K562 (cell line): ENCODE data around the gene VPS37B. TPM values are rescaled to one million over a fixed set of nuclear protein-coding genes. Genes with fewer than 3 reads are reported as not detected.

Experiments used
- CXXC5 ChIP-seq: fragments of 250-450 bp; sonication (Bioruptor Pico); IDR thresholded peaks from 2 replicates; pipeline ENCODE4 v1.8.0; 2022; ENCODE audit warnings: inconsistent platforms, mild to moderate bottlenecking, moderate library complexity
- ERF ChIP-seq: fragments of 450-650 bp; formaldehyde crosslinking; IDR thresholded peaks from 2 replicates; pipeline ENCODE4 v1.4.0; 2020; ENCODE audit warnings: mild to moderate bottlenecking, mixed read lengths
- HDAC2 ChIP-seq: fragments of 450-650 bp; IDR thresholded peaks from 2 replicates; pipeline ENCODE4 v1.6.1; 2016; ENCODE audit warnings: mild to moderate bottlenecking
- HNRNPL ChIP-seq: fragments of 200-400 bp; formaldehyde crosslinking; IDR thresholded peaks from 2 replicates; pipeline ENCODE4 v1.6.1; 2017; ENCODE audit warnings: low read depth, mild to moderate bottlenecking, low read length
- KDM5B ChIP-seq: fragments of 200-600 bp; sonication (generic); IDR thresholded peaks from 2 replicates; pipeline ENCODE4 v1.6.1; 2012; ENCODE audit warnings: low read depth, mild to moderate bottlenecking, moderate library complexity, low read length, control low read depth, inconsistent platforms; ENCODE audit not compliant: insufficient replicate concordance
- MED1 ChIP-seq: sonication (generic); formaldehyde crosslinking; IDR thresholded peaks from 2 replicates; pipeline ENCODE4 v1.8.1; 2023; ENCODE audit warnings: missing genetic modification reagents, borderline replicate concordance
- NR3C1 ChIP-seq: sonication (generic); formaldehyde crosslinking; IDR thresholded peaks from 2 replicates; pipeline ENCODE4 v1.8.1; 2022; ENCODE audit warnings: missing genetic modification reagents
- RREB1 ChIP-seq: fragments of 250-450 bp; sonication (Bioruptor Pico); IDR thresholded peaks from 2 replicates; pipeline ENCODE4 v1.4.0; 2020
- SNRNP70 ChIP-seq: fragments of 200-400 bp; formaldehyde crosslinking; optimal IDR thresholded peaks from 2 replicates; pipeline ENCODE3; 2017; ENCODE audit warnings: low read depth, low read length
- SP1 ChIP-seq: sonication (generic); formaldehyde crosslinking; IDR thresholded peaks from 2 replicates; pipeline ENCODE4 v1.8.1; 2022; ENCODE audit warnings: mild to moderate bottlenecking, missing genetic modification reagents
- TAL1 ChIP-seq: fragments of 450-650 bp; IDR thresholded peaks from 2 replicates; pipeline ENCODE4 v1.6.1; 2016; ENCODE audit warnings: mild to moderate bottlenecking
- TFE3 ChIP-seq: fragments of 450-650 bp; formaldehyde crosslinking; IDR thresholded peaks from 2 replicates; pipeline ENCODE4 v1.4.0; 2020; ENCODE audit warnings: mild to moderate bottlenecking, mixed read lengths
- ZBTB7A ChIP-seq: IDR thresholded peaks from 2 replicates; pipeline ENCODE4 v1.6.1; 2011; ENCODE audit warnings: low read depth, mild to moderate bottlenecking, low read length, moderate library complexity, borderline replicate concordance; ENCODE audit not compliant: control insufficient read depth
- ZNF263 ChIP-seq: sonication (generic); formaldehyde crosslinking; IDR thresholded peaks from 2 replicates; pipeline ENCODE4 v1.8.0; 2022; ENCODE audit warnings: mild to moderate bottlenecking, missing genetic modification reagents, borderline replicate concordance
- ZNF592 ChIP-seq: fragments of 450-650 bp; IDR thresholded peaks from 2 replicates; pipeline ENCODE4 v1.6.1; 2017; ENCODE audit warnings: antibody characterized with exemption, mild to moderate bottlenecking
- polyA plus RNA-seq, 8 experiments: library from polyadenylated mRNA; depleted of rRNA in 4 of 8; stranded (reverse) in 5 of 8; unstranded in 3 of 8; fragments of >200 nt; fragmentation: Nextera tagmentation in 2 of 8; fragmentation: Illumina TruSeq in 1 of 8; extraction: Ambion mirVana in 2 of 8; extraction: Trizol in 1 of 8; gene quantifications; 2 replicates each; pipeline versions ENCODE4 v1.2.1 to v1.2.3, GENCODE V29; 2011 to 2014; ENCODE audit warnings: inconsistent platforms in 1 of 8, missing spikeins in 1 of 8
- total RNA-seq, 7 experiments: library from RNA; depleted of rRNA in 6 of 7; stranded (reverse); fragments of >200 nt in 6 of 7; fragmentation: Illumina TruSeq in 2 of 7; extraction: Trizol in 2 of 7; gene quantifications; 2 replicates each; pipeline versions ENCODE4 v1.2.1 to v1.2.3, GENCODE V29; 2011 to 2021; ENCODE audit warnings: low replicate concordance in 1 of 7

Gene VPS37B
- total and polyA plus RNA-seq, 9 of the 15 experiments (the other 6 are each of a cell fraction or from before 2014, with no cell fraction given), result 0.28 to 37.4 (median 17.9) TPM

DNA sequence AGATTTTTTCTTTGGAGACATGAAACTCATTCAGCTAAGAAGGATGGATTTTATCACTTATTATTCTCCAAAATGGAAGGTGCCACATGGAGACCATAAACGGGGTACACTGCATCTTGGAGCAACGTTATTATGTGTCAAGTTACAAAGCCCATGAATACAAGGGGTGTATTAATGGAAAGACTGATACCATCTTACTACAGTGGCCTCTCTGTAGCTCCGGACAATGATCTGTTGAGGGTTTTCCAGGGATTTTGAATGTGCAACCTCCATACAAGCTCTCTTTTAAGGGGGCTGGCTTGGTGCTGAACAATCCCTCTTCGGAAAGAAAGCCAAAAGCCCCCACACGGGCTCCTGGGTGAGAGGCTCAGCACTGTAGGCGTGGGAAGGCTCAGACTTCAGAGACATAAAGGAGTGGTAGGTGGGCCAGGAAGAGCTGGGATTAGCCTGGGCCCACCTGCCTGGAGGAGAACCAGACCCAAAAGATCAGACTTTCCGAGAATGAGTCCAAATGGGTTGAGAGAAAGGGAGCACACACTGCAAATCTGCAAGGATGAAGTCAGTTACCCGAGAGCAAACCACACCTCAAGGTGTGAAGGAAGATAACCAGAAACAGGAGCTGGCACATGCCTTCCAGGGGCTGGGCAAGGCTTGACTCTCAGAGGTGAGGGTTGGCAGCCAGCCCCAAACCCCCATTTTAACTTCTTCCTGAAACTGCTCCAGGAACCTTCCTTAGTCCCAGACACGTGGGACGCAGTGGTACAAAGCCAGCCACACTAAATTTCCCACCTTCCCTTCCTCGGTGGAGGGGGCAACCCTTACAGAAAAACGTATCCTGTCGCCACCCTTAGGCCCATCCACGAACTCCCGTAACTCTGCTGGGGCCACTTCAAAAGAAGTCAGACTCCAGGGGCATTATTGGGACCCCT, 1.5 kb downstream of the VPS37B start (continued):
- TF ChIP-seq CXXC5 (CRISPR knock-in tag) (no peak; the same call in 1 of the 2 replicates), KDM5B (peak; percentile 46), MED1 (no peak), ZNF263 (CRISPR knock-in tag) (peak; percentile 88), SNRNP70 (no peak), NR3C1 (no peak), HDAC2 (peak; percentile 12; the same call in 1 of the 2 replicates), HNRNPL (0 out of 2 replicates have a peak, but pooled peaks have one; percentile 69), ZBTB7A (peak; percentile 47; the same call in 1 of the 2 replicates), ZNF592 (peak; percentile 82), SP1 (CRISPR knock-in tag) (0 out of 2 replicates have a peak, but pooled peaks have one; percentile 39), TAL1 (peak; percentile 46), RREB1 (no peak), TFE3 (CRISPR knock-in tag) (no peak), ERF (CRISPR knock-in tag) (no peak)
